Gastrocnemius medialis (tissue), 4 donors: ENCODE data around the gene IL23A.

Source experiments
- POLR2A ChIP-seq, 2 donors: fragments of 450-650 bp; IDR thresholded peaks; one replicate each; pipeline ENCODE4 v1.6.1; 2017; ENCODE audit warnings: antibody characterized with exemption in 2 of 2, mild to moderate bottlenecking in 2 of 2, moderate library complexity in 2 of 2
- TF ChIP-seq, protein P1 (sequence below), 5 experiments: fragments of 450-650 bp in 3 of 5; fragments of 200-600 bp in 2 of 5; sonication (generic) in 2 of 5; IDR thresholded peaks in 4 of 5; conservative IDR thresholded peaks in 1 of 5; 1 replicate in 4 of 5; 2 replicates in 1 of 5; pipeline ENCODE4 v1.5.1; 2016 to 2019; ENCODE audit warnings: antibody characterized with exemption in 5 of 5, mild to moderate bottlenecking in 3 of 5, moderate library complexity in 3 of 5

DNA sequence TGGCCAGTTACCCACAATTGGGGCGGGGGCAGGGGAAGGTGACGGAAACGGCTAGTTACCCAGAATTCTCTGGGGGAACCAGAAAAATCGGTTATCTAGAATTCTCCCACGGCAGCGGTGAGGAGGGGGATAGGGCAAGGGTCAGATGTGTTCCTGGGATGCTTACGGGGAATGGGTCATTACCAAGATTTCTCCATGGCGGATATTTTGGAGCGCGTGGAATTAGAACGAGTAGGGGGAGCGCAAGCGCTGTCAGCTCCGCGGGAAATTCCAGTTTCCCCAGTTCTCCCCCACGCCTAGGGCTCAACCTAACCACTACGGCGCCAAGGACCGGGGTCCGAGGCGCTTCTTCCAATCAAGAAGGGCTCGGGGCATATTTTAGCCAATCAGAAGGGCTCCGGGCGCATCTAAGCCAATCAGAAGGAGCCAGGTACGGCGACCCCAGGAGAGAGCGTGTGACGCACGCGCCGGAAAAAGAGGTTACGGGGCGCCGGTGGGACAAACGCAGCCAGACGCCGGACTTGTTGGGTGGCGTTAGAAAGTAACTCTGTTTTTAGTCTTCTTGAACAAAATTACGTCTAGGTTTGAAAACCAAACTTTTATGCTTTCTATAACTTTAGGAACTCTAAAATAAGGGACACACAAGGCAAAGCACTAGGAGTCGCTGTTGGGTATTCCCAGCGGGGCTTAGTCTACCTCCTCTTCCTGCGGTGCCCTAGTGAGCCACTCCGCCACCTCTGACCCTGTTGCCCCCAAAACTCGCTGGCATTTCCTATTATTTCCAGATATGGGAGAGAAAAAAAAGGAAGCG lies 4.8 kb upstream of the IL23A start, which contains the start of gene PAN2:
- TF ChIP-seq, protein P1, sequence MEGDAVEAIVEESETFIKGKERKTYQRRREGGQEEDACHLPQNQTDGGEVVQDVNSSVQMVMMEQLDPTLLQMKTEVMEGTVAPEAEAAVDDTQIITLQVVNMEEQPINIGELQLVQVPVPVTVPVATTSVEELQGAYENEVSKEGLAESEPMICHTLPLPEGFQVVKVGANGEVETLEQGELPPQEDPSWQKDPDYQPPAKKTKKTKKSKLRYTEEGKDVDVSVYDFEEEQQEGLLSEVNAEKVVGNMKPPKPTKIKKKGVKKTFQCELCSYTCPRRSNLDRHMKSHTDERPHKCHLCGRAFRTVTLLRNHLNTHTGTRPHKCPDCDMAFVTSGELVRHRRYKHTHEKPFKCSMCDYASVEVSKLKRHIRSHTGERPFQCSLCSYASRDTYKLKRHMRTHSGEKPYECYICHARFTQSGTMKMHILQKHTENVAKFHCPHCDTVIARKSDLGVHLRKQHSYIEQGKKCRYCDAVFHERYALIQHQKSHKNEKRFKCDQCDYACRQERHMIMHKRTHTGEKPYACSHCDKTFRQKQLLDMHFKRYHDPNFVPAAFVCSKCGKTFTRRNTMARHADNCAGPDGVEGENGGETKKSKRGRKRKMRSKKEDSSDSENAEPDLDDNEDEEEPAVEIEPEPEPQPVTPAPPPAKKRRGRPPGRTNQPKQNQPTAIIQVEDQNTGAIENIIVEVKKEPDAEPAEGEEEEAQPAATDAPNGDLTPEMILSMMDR (IDR thresholded peaks at IDR 0.05 in 4 of 5, conservative IDR thresholded peaks at IDR 0.05 in 1 of 5) = peak; percentile 30 to 46 (median 43)
- TF ChIP-seq POLR2A (IDR thresholded peaks at IDR 0.05) = peak; percentile 88 to 89
